Memory B cell (primary cell): ENCODE data around the gene CLTB.
A peak's percentile ranks its signal among the peaks of the same experiment; 100 is the strongest.
"Not testable (repeated sequence)": the region's sequence is repeated elsewhere in the genome, so short reads cannot be mapped to it uniquely, and the experiment has no call there.

Source experiments
- ATAC-seq: fragments of 150-1000 bp; cut with Tn5 transposase; 2 replicates; pipeline ENCODE4 v1.10.0; 2021; ENCODE audit warnings: low read depth, mild to moderate bottlenecking, moderate library complexity
- DNase-seq, 2 donors: peaks; one replicate each; pipeline ENCODE4 v3.0.0; 2022; ENCODE audit warnings: low spot score in 2 of 2
- H3K27ac Mint-ChIP-seq: one replicate; pipeline ENCODE4 v1.8.0; 2022; ENCODE audit warnings: mild to moderate bottlenecking, moderate library complexity, mixed read lengths
- H3K27me3 Mint-ChIP-seq: one replicate; pipeline ENCODE4 v1.8.0; 2022; ENCODE audit warnings: mixed read lengths
- H3K36me3 Mint-ChIP-seq: one replicate; pipeline ENCODE4 v1.8.0; 2022; ENCODE audit warnings: mild to moderate bottlenecking, mixed read lengths
- H3K4me1 Mint-ChIP-seq: one replicate; pipeline ENCODE4 v1.8.0; 2022; ENCODE audit warnings: mixed read lengths
- H3K4me3 Mint-ChIP-seq: one replicate; pipeline ENCODE4 v1.8.0; 2022; ENCODE audit warnings: mild to moderate bottlenecking, moderate library complexity, mixed read lengths
- H3K9me3 Mint-ChIP-seq: one replicate; pipeline ENCODE4 v1.8.0; 2022; ENCODE audit warnings: mixed read lengths

CLTB gene

GRCh38 chr5:176416965-176417364 lies 626 bp upstream of the CLTB start:
- Mint-ChIP-seq H3K4me1 (peaks cover 20% of the 10 kb centered on the region), H3K27me3 (no peaks in the 10 kb centered on the region), H3K27ac (no peak overlapping the region), H3K9me3 (no peaks in the 10 kb centered on the region), H3K4me3 (peak overlapping the region; percentile 69), H3K36me3 (no peaks in the 10 kb centered on the region)
- no peak for DNase-seq
- no peak for ATAC-seq

- DNase-seq (peak in 1 of 2 donors; percentile 21), ATAC-seq (no peak)
- Mint-ChIP-seq H3K9me3 (no peaks in the 10 kb centered on the region), H3K27me3 (no peaks in the 10 kb centered on the region), H3K27ac (peak overlapping the region; percentile 35), H3K4me1 (peaks cover 20% of the 10 kb centered on the region), H3K36me3 (no peaks in the 10 kb centered on the region), H3K4me3 (peak overlapping the region; percentile 84)
Measured at GRCh38 chr5:176415240-176415951, 943 bp downstream of the CLTB start.

GRCh38 chr5:176414704-176415103 lies 1.6 kb downstream of the CLTB start:
- no peaks in the 10 kb centered on the region for H3K27me3 Mint-ChIP-seq
- H3K4me1 Mint-ChIP-seq, result peaks cover 20% of the 10 kb centered on the region
- no peak overlapping the region for H3K4me3 Mint-ChIP-seq
- peaks cover 6% of the 10 kb centered on the region for H3K36me3 Mint-ChIP-seq
- DNase-seq (no peak), ATAC-seq (no peak)
- no peak overlapping the region for H3K27ac Mint-ChIP-seq
- H3K9me3 Mint-ChIP-seq, result no peaks in the 10 kb centered on the region

GRCh38 chr5:176413709-176414191 lies 2.6 kb downstream of the CLTB start:
- Mint-ChIP-seq H3K36me3 (peaks cover 6% of the 10 kb centered on the region), H3K4me3 (no peak overlapping the region), H3K4me1 (peaks cover 20% of the 10 kb centered on the region), H3K9me3 (no peaks in the 10 kb centered on the region), H3K27ac (no peak overlapping the region), H3K27me3 (no peaks in the 10 kb centered on the region)
- DNase-seq (no peak), ATAC-seq (no peak)

GRCh38 chr5:176413255-176413565 lies 3.1 kb downstream of the CLTB start:
- H3K27ac Mint-ChIP-seq, result no peak overlapping the region
- H3K36me3 Mint-ChIP-seq, result peaks cover 6% of the 10 kb centered on the region
- peaks cover 20% of the 10 kb centered on the region for H3K4me1 Mint-ChIP-seq
- ATAC-seq (no peak), DNase-seq (no peak)
- no peaks in the 10 kb centered on the region for H3K27me3 Mint-ChIP-seq
- H3K9me3 Mint-ChIP-seq, result no peaks in the 10 kb centered on the region
- no peak overlapping the region for H3K4me3 Mint-ChIP-seq

- Mint-ChIP-seq H3K27me3 (no peaks in the 10 kb centered on the region), H3K27ac (no peak overlapping the region), H3K9me3 (no peaks in the 10 kb centered on the region), H3K4me3 (no peak overlapping the region), H3K36me3 (peaks cover 6% of the 10 kb centered on the region), H3K4me1 (peaks cover 20% of the 10 kb centered on the region)
- DNase-seq (no peak), ATAC-seq (no peak)
Measured at GRCh38 chr5:176412517-176413254, 3.7 kb downstream of the CLTB start.

- Mint-ChIP-seq H3K27me3 (no peaks in the 10 kb centered on the region), H3K9me3 (no peaks in the 10 kb centered on the region), H3K27ac (no peak overlapping the region), H3K36me3 (peaks cover 10% of the 10 kb centered on the region), H3K4me3 (no peak overlapping the region), H3K4me1 (peaks cover 15% of the 10 kb centered on the region)
- DNase-seq (no peak), ATAC-seq (no peak)
Measured at GRCh38 chr5:176410486-176411180, 5.7 kb downstream of the CLTB start.

- no peak for ATAC-seq
- no peak for DNase-seq
- Mint-ChIP-seq H3K4me1 (peaks cover 11% of the 10 kb centered on the region), H3K9me3 (no peaks in the 10 kb centered on the region), H3K27ac (no peak overlapping the region), H3K36me3 (peaks cover 11% of the 10 kb centered on the region), H3K27me3 (no peaks in the 10 kb centered on the region), H3K4me3 (no peak overlapping the region)
Measured at GRCh38 chr5:176409765-176410164, 6.6 kb downstream of the CLTB start.

- no peaks in the 10 kb centered on the region for H3K27me3 Mint-ChIP-seq
- H3K27ac Mint-ChIP-seq, result no peak overlapping the region
- no peaks in the 10 kb centered on the region for H3K4me1 Mint-ChIP-seq
- no peak for DNase-seq
- H3K4me3 Mint-ChIP-seq, result no peak overlapping the region
- no peaks in the 10 kb centered on the region for H3K9me3 Mint-ChIP-seq
- peaks cover 11% of the 10 kb centered on the region for H3K36me3 Mint-ChIP-seq
- ATAC-seq, result no peak
Measured at GRCh38 chr5:176408590-176408989, 7.7 kb downstream of the CLTB start.

GRCh38 chr5:176408252-176408573 lies 8.1 kb downstream of the CLTB start:
- not testable (repeated sequence) for H3K4me1 Mint-ChIP-seq, H3K27ac Mint-ChIP-seq, ATAC-seq, H3K4me3 Mint-ChIP-seq, H3K27me3 Mint-ChIP-seq, H3K9me3 Mint-ChIP-seq, DNase-seq
- H3K36me3 Mint-ChIP-seq, result peaks cover 11% of the 10 kb centered on the region

- Mint-ChIP-seq H3K4me1 (peaks cover under 1% of the 10 kb centered on the region), H3K4me3 (no peak overlapping the region), H3K27ac (no peak overlapping the region), H3K36me3 (peaks cover 11% of the 10 kb centered on the region), H3K27me3 (no peaks in the 10 kb centered on the region), H3K9me3 (no peaks in the 10 kb centered on the region)
- ATAC-seq (no peak), DNase-seq (no peak)
Measured at GRCh38 chr5:176407456-176408251, 8.7 kb downstream of the CLTB start.

- Mint-ChIP-seq H3K4me1 (peaks cover 2% of the 10 kb centered on the region), H3K27ac (no peak overlapping the region), H3K27me3 (no peaks in the 10 kb centered on the region), H3K9me3 (no peaks in the 10 kb centered on the region), H3K36me3 (peaks cover 11% of the 10 kb centered on the region), H3K4me3 (no peak overlapping the region)
- no peak for DNase-seq
- ATAC-seq, result no peak
Measured at GRCh38 chr5:176406436-176407052, 9.8 kb downstream of the CLTB start.

GRCh38 chr5:176405656-176406435 lies 10.5 kb downstream of the CLTB start:
- ATAC-seq (no peak), DNase-seq (no peak)
- Mint-ChIP-seq H3K27me3 (no peaks in the 10 kb centered on the region), H3K36me3 (peaks cover 11% of the 10 kb centered on the region), H3K4me1 (peaks cover 2% of the 10 kb centered on the region), H3K4me3 (no peak overlapping the region), H3K9me3 (no peaks in the 10 kb centered on the region), H3K27ac (no peak overlapping the region)
